Measurements from ENCODE around the gene CARMIL1.
"Not testable (repeated sequence)": the region's sequence is repeated elsewhere in the genome, so short reads cannot be mapped to it uniquely, and the experiment has no call there.

Gene CARMIL1

GRCh38 chr6:25583099-25583498, 303.9 kb downstream of the CARMIL1 start:
- Histone ChIP-seq H3K36me3 (ENCODE audit: control insufficient read depth, insufficient read depth, low read length) (no peaks in the 10 kb centered on the region), H3K4me3 (ENCODE audit: insufficient read depth, low read depth, low read length) (no peak overlapping the region), H3K4me1 (ENCODE audit: control insufficient read depth, insufficient read depth, low read length) (no peaks in the 10 kb centered on the region), H3K27me3 (ENCODE audit: control insufficient read depth, insufficient read depth, low read length, poor library complexity, severe bottlenecking) (no peaks in the 10 kb centered on the region), H3K27ac (ENCODE audit: insufficient read depth, low read depth, low read length, poor library complexity, severe bottlenecking) (no peak overlapping the region), H3K9me3 (ENCODE audit: control insufficient read depth, low read length) (no peaks in the 10 kb centered on the region)

GRCh38 chr6:25583906-25584305, 304.7 kb downstream of the CARMIL1 start:
- H3K4me1 ChIP-seq (ENCODE audit: control insufficient read depth, insufficient read depth, low read length): no peaks in the 10 kb centered on the region
- no peaks in the 10 kb centered on the region for H3K9me3 ChIP-seq (ENCODE audit: control insufficient read depth, low read length)
- 91 to 100% methylated on average over 2 of the region's 3 CpGs for WGBS, 2 experiments
- no peaks in the 10 kb centered on the region for H3K27me3 ChIP-seq (ENCODE audit: control insufficient read depth, insufficient read depth, low read length, poor library complexity, severe bottlenecking)
- H3K27ac ChIP-seq (ENCODE audit: insufficient read depth, low read depth, low read length, poor library complexity, severe bottlenecking): no peak overlapping the region
- no peak overlapping the region for H3K4me3 ChIP-seq (ENCODE audit: insufficient read depth, low read depth, low read length)
- no peaks in the 10 kb centered on the region for H3K36me3 ChIP-seq (ENCODE audit: control insufficient read depth, insufficient read depth, low read length)

- WGBS, 2 experiments: 92 to 95% methylated on average over 2 to 3 of the region's 4 CpGs
- no peaks in the 10 kb centered on the region for H3K36me3 ChIP-seq (ENCODE audit: control insufficient read depth, insufficient read depth, low read length)
- H3K27ac ChIP-seq (ENCODE audit: insufficient read depth, low read depth, low read length, poor library complexity, severe bottlenecking): no peak overlapping the region
- H3K27me3 ChIP-seq (ENCODE audit: control insufficient read depth, insufficient read depth, low read length, poor library complexity, severe bottlenecking): no peaks in the 10 kb centered on the region
- H3K4me3 ChIP-seq (ENCODE audit: insufficient read depth, low read depth, low read length): no peak overlapping the region
- H3K9me3 ChIP-seq (ENCODE audit: control insufficient read depth, low read length): no peaks in the 10 kb centered on the region
- H3K4me1 ChIP-seq (ENCODE audit: control insufficient read depth, insufficient read depth, low read length): no peaks in the 10 kb centered on the region
Observed at GRCh38 chr6:25585225-25585624, 306.1 kb downstream of the CARMIL1 start.

- not testable (repeated sequence) for H3K9me3 ChIP-seq (ENCODE audit: control insufficient read depth, low read length); H3K27ac ChIP-seq (ENCODE audit: insufficient read depth, low read depth, low read length, poor library complexity, severe bottlenecking); H3K27me3 ChIP-seq (ENCODE audit: control insufficient read depth, insufficient read depth, low read length, poor library complexity, severe bottlenecking); H3K4me1 ChIP-seq (ENCODE audit: control insufficient read depth, insufficient read depth, low read length); H3K4me3 ChIP-seq (ENCODE audit: insufficient read depth, low read depth, low read length); H3K36me3 ChIP-seq (ENCODE audit: control insufficient read depth, insufficient read depth, low read length)
- 93 to 95% methylated on average over 30 of the region's 30 CpGs for WGBS, 2 experiments
Observed at GRCh38 chr6:25586119-25586518, 306.9 kb downstream of the CARMIL1 start.

GRCh38 chr6:25586927-25587326, 307.8 kb downstream of the CARMIL1 start:
- Histone ChIP-seq H3K27ac (ENCODE audit: insufficient read depth, low read depth, low read length, poor library complexity, severe bottlenecking) (no peak overlapping the region), H3K9me3 (ENCODE audit: control insufficient read depth, low read length) (no peaks in the 10 kb centered on the region), H3K36me3 (ENCODE audit: control insufficient read depth, insufficient read depth, low read length) (no peaks in the 10 kb centered on the region), H3K27me3 (ENCODE audit: control insufficient read depth, insufficient read depth, low read length, poor library complexity, severe bottlenecking) (no peaks in the 10 kb centered on the region), H3K4me3 (ENCODE audit: insufficient read depth, low read depth, low read length) (no peak overlapping the region), H3K4me1 (ENCODE audit: control insufficient read depth, insufficient read depth, low read length) (no peaks in the 10 kb centered on the region)
- WGBS, 2 experiments: 81 to 96% methylated on average over 3 of the region's 3 CpGs

- no peaks in the 10 kb centered on the region for H3K36me3 ChIP-seq (ENCODE audit: control insufficient read depth, insufficient read depth, low read length)
- WGBS, 2 experiments: 88 to 93% methylated on average over 5 of the region's 5 CpGs
- no peaks in the 10 kb centered on the region for H3K4me1 ChIP-seq (ENCODE audit: control insufficient read depth, insufficient read depth, low read length)
- H3K27me3 ChIP-seq (ENCODE audit: control insufficient read depth, insufficient read depth, low read length, poor library complexity, severe bottlenecking): no peaks in the 10 kb centered on the region
- no peak overlapping the region for H3K27ac ChIP-seq (ENCODE audit: insufficient read depth, low read depth, low read length, poor library complexity, severe bottlenecking)
- no peaks in the 10 kb centered on the region for H3K9me3 ChIP-seq (ENCODE audit: control insufficient read depth, low read length)
- no peak overlapping the region for H3K4me3 ChIP-seq (ENCODE audit: insufficient read depth, low read depth, low read length)
Observed at GRCh38 chr6:25590986-25591385, 311.8 kb downstream of the CARMIL1 start.

GRCh38 chr6:25596928-25597818, 318.0 kb downstream of the CARMIL1 start:
- no peak overlapping the region for H3K4me3 ChIP-seq (ENCODE audit: insufficient read depth, low read depth, low read length)
- no peaks in the 10 kb centered on the region for H3K36me3 ChIP-seq (ENCODE audit: control insufficient read depth, insufficient read depth, low read length)
- no peaks in the 10 kb centered on the region for H3K9me3 ChIP-seq (ENCODE audit: control insufficient read depth, low read length)
- no peaks in the 10 kb centered on the region for H3K27me3 ChIP-seq (ENCODE audit: control insufficient read depth, insufficient read depth, low read length, poor library complexity, severe bottlenecking)
- H3K4me1 ChIP-seq (ENCODE audit: control insufficient read depth, insufficient read depth, low read length): no peaks in the 10 kb centered on the region
- WGBS, 2 experiments: 82 to 84% methylated on average over 1 of the region's 2 CpGs
- H3K27ac ChIP-seq (ENCODE audit: insufficient read depth, low read depth, low read length, poor library complexity, severe bottlenecking): no peak overlapping the region

- 95 to 96% methylated on average over 4 of the region's 4 CpGs for WGBS, 2 experiments
Observed at GRCh38 chr6:25599516-25600085, 320.4 kb downstream of the CARMIL1 start.

GRCh38 chr6:25601800-25602673, 322.9 kb downstream of the CARMIL1 start:
- Histone ChIP-seq H3K4me3 (ENCODE audit: insufficient read depth, low read depth, low read length) (no peak overlapping the region), H3K9me3 (ENCODE audit: control insufficient read depth, low read length) (no peaks in the 10 kb centered on the region), H3K4me1 (ENCODE audit: control insufficient read depth, insufficient read depth, low read length) (no peaks in the 10 kb centered on the region), H3K27ac (ENCODE audit: insufficient read depth, low read depth, low read length, poor library complexity, severe bottlenecking) (no peak overlapping the region), H3K36me3 (ENCODE audit: control insufficient read depth, insufficient read depth, low read length) (no peaks in the 10 kb centered on the region), H3K27me3 (ENCODE audit: control insufficient read depth, insufficient read depth, low read length, poor library complexity, severe bottlenecking) (no peaks in the 10 kb centered on the region)
- WGBS, 2 experiments: 64 to 92% methylated on average over 3 to 4 of the region's 4 CpGs

More at GRCh38 chr6:25599516-25600085, 320.4 kb downstream of the CARMIL1 start:
- Histone ChIP-seq H3K4me3 (ENCODE audit: insufficient read depth, low read depth, low read length) (no peak overlapping the region), H3K36me3 (ENCODE audit: control insufficient read depth, insufficient read depth, low read length) (no peaks in the 10 kb centered on the region), H3K27me3 (ENCODE audit: control insufficient read depth, insufficient read depth, low read length, poor library complexity, severe bottlenecking) (no peaks in the 10 kb centered on the region), H3K4me1 (ENCODE audit: control insufficient read depth, insufficient read depth, low read length) (no peaks in the 10 kb centered on the region), H3K27ac (ENCODE audit: insufficient read depth, low read depth, low read length, poor library complexity, severe bottlenecking) (no peak overlapping the region), H3K9me3 (ENCODE audit: control insufficient read depth, low read length) (no peaks in the 10 kb centered on the region)

GRCh38 chr6:25602674-25602982, 323.5 kb downstream of the CARMIL1 start:
- Histone ChIP-seq H3K27ac (ENCODE audit: insufficient read depth, low read depth, low read length, poor library complexity, severe bottlenecking) (no peak overlapping the region), H3K36me3 (ENCODE audit: control insufficient read depth, insufficient read depth, low read length) (no peaks in the 10 kb centered on the region), H3K4me1 (ENCODE audit: control insufficient read depth, insufficient read depth, low read length) (no peaks in the 10 kb centered on the region), H3K9me3 (ENCODE audit: control insufficient read depth, low read length) (no peaks in the 10 kb centered on the region), H3K4me3 (ENCODE audit: insufficient read depth, low read depth, low read length) (no peak overlapping the region), H3K27me3 (ENCODE audit: control insufficient read depth, insufficient read depth, low read length, poor library complexity, severe bottlenecking) (no peaks in the 10 kb centered on the region)
- no CpG with 5 or more reads among the region's 1 CpG for WGBS, 2 experiments

Data from ectodermal cell (in vitro differentiated cells).